Limb (tissue), 2 donors: ENCODE data around the gene SLC15A2.

Experiments
- DNase-seq, 2 donors: peaks; one replicate each; pipeline ENCODE4 v3.0.0-alpha.2; 2016; ENCODE audit errors: extremely low spot score in 2 of 2

Gene SLC15A2

DNA sequence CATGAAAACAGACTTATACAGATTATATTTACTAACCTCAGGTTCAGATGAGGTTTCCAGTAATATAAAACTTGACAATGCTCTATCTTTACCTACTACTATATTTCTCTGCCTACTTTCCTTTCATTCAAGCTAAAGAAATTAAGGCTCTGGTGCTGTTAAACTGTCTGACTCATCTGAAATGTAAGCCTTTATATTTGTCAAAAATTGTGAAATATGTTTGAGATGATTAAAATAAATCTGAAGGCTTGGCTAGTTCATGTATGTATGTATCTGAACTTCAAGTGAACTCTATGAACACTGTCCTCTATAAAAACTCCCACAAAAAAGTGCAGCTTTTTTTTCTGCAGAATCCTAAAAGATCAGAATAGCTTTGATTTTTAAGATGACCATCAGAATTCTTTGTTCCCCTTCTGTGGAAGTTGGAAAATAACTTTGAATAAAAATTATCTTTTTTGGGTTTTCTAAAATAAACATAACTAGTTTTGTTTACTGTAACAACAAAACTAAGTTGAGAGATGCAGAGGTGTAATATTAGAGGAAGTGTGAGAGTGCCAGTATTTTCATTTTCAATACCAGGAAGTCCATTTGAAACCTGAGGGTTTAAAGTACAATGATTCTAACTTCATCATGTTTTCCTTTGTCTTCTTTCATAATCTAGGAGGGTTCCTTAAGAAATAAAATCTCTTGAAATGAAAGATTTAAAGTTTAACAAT lies 85.7 kb downstream of the SLC15A2 start:
- no peak for DNase-seq

DNA sequence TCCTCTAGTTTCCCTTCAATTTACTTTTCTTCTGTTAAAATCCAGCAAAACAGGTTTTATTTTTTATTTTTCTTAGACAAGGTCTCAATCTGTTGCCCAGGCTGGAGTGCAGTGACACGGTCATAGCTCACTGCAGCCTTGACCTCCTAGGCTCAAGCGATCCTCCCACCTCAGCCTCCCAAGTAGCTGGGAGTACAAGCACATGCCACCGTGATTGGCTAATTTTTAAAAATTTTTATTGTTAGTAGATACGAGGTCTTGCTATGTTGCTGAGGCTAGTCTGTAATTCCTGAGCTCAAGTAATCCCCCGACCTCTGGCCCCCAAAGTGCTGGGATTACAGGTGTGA lies 86.2 kb downstream of the SLC15A2 start:
- DNase-seq, result no peak

DNA sequence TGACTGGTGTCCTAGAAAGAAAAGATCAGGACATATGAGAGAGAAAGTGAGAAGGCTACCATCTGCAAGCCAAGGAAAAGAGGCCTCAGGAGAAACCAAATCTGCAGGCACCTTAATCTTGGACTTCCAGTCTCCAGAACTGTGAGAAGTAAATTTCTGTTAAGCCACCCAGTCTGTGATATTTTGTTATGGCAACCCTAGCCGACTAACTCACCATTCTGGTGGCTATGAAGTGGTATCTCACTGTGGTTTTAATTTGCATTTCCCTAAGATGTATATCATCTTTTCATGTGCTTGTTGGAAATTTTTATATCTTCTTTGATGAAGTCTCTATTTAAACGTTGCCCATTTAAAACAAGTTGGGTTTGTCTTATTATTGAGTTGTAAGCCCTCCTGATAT lies 87.3 kb downstream of the SLC15A2 start:
- DNase-seq, result no peak

DNA sequence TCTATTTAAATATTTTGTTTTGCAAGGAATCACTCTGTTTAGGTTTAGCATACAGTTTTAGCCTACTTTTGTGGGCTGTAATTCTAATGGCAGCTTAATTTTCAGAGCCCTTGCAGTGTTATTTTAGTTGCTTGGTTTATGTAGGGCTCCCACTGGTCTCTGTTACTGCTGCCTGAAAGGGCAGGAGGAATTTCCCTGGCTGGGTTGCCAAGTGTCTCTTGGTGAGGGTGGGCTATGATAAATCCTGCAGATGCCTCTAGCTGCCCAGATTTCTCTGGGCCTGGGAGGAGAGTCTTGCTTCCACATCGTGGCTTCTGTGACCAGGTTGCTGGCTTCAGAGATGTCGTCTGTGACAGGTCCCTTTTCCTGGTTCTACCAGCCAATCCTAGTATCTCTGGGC lies 91.6 kb downstream of the SLC15A2 start:
- no peak for DNase-seq

DNA sequence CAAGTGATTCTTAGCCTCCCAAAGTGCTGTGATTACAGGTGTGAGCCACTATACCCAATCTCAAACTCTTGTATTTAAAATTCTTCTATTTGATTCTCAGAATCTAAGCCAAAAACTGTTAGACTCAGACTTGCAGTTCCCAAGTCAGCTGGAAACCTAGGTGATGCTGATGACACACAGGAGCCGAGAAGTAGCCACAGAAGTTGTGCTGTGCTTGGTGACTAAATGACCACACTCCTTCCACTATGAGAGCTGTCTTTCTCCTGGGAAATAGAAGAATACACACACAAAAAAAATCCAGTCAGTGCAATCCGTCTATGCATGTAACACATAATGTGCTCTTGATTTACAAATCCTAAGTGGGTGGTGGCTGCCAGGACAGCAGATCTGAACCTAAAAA lies 93.9 kb downstream of the SLC15A2 start:
- no peak for DNase-seq

DNA sequence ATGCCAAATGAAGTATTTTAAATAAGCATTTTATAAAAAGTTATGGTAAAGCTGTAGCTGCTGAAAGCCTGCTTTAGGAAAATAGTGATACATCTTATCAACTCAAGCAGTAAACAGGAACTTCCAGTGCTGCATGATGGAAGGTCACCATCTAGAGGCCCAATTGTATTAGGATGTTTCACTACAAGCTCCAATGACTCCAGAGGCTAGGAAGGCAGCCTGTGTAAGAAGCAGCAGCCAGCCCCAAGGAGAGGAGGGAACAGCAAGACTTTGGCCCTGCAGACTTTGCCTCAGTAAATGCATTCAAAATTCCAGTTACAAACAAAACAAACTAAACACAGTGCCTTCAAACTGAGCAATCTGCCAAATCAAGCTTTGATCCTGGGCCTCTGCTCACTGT lies 95.7 kb downstream of the SLC15A2 start:
- DNase-seq, result no peak

DNA sequence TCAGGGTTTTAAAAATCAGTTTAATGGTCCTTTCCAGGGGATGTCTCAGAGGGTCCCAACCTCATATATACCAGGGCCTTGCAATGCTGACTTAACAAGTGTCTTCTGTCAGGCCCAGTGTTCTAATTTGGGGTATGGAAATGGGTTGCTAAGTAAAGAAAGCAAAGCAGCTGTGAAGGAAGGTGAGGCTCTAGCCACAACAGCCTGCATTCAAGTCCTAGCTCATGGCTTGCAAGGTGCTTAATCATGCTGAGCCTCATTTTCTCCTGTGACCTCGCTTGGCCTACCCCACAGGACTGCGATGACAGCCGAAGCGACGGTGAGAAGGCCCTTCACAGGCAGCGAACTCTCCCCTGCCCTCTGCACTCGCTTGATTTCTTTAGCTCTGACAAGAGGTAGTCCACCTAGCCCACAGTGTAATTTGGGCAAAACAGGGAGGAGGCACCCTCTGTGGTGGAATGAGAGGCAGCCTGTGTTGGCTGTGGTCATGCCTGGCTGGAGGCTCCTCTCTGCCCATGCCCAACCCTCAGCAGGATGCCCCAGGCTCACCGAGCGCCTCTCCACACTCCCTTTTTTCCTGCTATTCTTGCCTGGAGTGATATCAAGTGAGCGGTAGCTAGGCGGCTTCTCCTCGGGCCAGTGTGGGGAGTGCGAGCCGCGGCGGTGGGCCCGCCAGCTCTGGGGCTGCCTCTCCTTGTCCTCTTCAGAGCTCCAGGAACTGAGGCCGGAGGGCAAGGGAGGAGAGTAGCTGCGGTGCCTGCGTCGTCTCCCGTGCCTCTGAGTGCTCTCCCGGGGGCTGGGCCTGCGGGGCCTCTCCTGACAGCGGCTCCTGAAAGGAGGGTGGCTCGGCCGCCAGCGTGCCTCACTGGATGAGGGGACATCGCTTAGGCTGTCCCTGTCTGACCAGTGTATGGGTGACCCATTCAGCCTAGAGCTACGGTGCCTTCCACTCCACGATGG lies 98.7 kb downstream of the SLC15A2 start:
- DNase-seq, result no peak
